Upper lobe of right lung (tissue), 1 donor: Measurements from ENCODE around the gene TBCD. TPM values are rescaled to one million over a fixed set of nuclear protein-coding genes. Genes with fewer than 3 reads are reported as not detected.

Experiments
- ATAC-seq: fragments of 200-7000 bp; cut with Tn5 transposase; one replicate; pipeline ENCODE4 v1.9.1; 2020; ENCODE audit warnings: mild to moderate bottlenecking, moderate library complexity
- DNase-seq: peaks from one replicate; pipeline ENCODE4 v3.0.0-alpha.2; 2020
- H3K27ac ChIP-seq: fragments of 200-600 bp; one replicate; pipeline ENCODE4 v1.8.0; 2022
- H3K27me3 ChIP-seq: fragments of 200-600 bp; one replicate; pipeline ENCODE4 v1.8.0; 2022; ENCODE audit warnings: mild to moderate bottlenecking
- H3K36me3 ChIP-seq: fragments of 200-600 bp; one replicate; pipeline ENCODE4 v1.8.0; 2022
- H3K4me1 ChIP-seq: fragments of 200-600 bp; one replicate; pipeline ENCODE4 v1.8.0; 2022
- H3K4me3 ChIP-seq: fragments of 200-600 bp; one replicate; pipeline ENCODE4 v1.8.0; 2022; ENCODE audit warnings: mild to moderate bottlenecking
- H3K9me3 ChIP-seq: fragments of 200-600 bp; one replicate; pipeline ENCODE4 v1.8.0; 2022
- CTCF ChIP-seq: fragments of 200-600 bp; IDR thresholded peaks from one replicate; pipeline ENCODE4 v1.8.0; 2022; ENCODE audit warnings: antibody characterized with exemption
- intact Hi-C: fragments of 100-400 bp; cut with DNase I; formaldehyde crosslinking; loops from one replicate; pipeline ENCODE4 v1.11.0; 2022
- total RNA-seq: library from RNA; stranded (reverse); fragmentation: NEBNext Ultra II Directional; extraction: Animal tissue kit (Norgen Biotek cat#: 25700); gene quantifications from one replicate; pipeline ENCODE4 v1.2.1, GENCODE V29; 2021
- donor health status: DM: no; HTN: yes; CAD: no; lungs with severe emphysema.

The TBCD gene
- total RNA-seq, 1 donor from 2014 or later: 84.5 TPM

GRCh38 chr17:82989881-82990280 is 238.0 kb downstream of the TBCD start:
- Histone ChIP-seq H3K9me3 (peaks cover 14% of the 10 kb centered on the region), H3K4me1 (no peaks in the 10 kb centered on the region), H3K27me3 (no peaks in the 10 kb centered on the region), H3K27ac (no peak overlapping the region), H3K36me3 (no peaks in the 10 kb centered on the region), H3K4me3 (no peak overlapping the region)
- ATAC-seq (no peak), DNase-seq (no peak)
- no peak for TF ChIP-seq CTCF
- intact Hi-C loops: no loop called here

DNA sequence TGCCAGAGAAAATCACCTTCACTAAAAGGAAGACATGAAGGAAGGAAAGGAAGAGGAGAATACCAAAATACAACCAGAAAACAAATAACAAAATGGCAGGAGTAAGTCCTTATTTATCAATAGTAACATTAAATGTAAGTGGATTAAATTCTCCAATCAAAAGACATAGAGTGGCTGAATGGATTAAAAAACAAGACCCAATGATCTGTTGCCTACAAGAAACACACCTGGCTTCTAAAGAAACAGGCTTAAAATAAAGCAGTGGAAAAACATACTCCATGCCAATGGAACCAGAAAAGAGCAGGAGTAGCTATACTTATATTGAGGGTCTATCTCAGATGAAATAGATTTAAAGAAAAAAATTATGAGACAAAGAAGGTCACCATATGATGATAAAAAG is 241.1 kb downstream of the TBCD start:
- no peak for TF ChIP-seq CTCF
- peaks cover 14% of the 10 kb centered on the region for H3K9me3 ChIP-seq
- H3K36me3 ChIP-seq: no peaks in the 10 kb centered on the region
- no peak for DNase-seq
- ATAC-seq: no peak
- H3K4me1 ChIP-seq: no peaks in the 10 kb centered on the region
- H3K27ac ChIP-seq: no peak overlapping the region
- no peak overlapping the region for H3K4me3 ChIP-seq
- no peaks in the 10 kb centered on the region for H3K27me3 ChIP-seq
- intact Hi-C loops: no loop called here

Other genes with a start within 250 kb of the TBCD start
- gene FOXK2, start 232.3 kb upstream of the TBCD start, total RNA-seq: 62.4 TPM
- gene WDR45B, start 103.6 kb upstream of the TBCD start, total RNA-seq: 65.1 TPM
- 11.5 TPM for gene RAB40B, start 53.4 kb upstream of the TBCD start, total RNA-seq
- 21.4 TPM for gene FN3KRP, start 35.4 kb upstream of the TBCD start, total RNA-seq
- gene FN3K, start 16.4 kb upstream of the TBCD start, total RNA-seq: 27.4 TPM
- 5.6 TPM for gene ZNF750, start 88.0 kb downstream of the TBCD start, total RNA-seq